GM21526 (cell line): ENCODE results near the gene BMPER.
"Not testable (repeated sequence)": the region's sequence is repeated elsewhere in the genome, so short reads cannot be mapped to it uniquely, and the experiment has no call there.

Source experiments
- ATAC-seq: cut with Tn5 transposase; IDR thresholded peaks from one replicate; pipeline ENCODE4 v1.9.1; 2021; ENCODE audit warnings: moderate library complexity; ENCODE audit not compliant: unreplicated experiment, low FRiP score

BMPER gene

GRCh38 chr7:34162677-34163076 is 257.3 kb downstream of the BMPER start:
- no peak for ATAC-seq

GRCh38 chr7:34163956-34164355 is 258.6 kb downstream of the BMPER start:
- no peak for ATAC-seq

- no peak for ATAC-seq
Observed at GRCh38 chr7:34165466-34165865, 260.1 kb downstream of the BMPER start.

GRCh38 chr7:34165927-34166550 is 260.7 kb downstream of the BMPER start:
- ATAC-seq = no peak

GRCh38 chr7:34168013-34168412 is 262.7 kb downstream of the BMPER start:
- ATAC-seq = no peak

- ATAC-seq = not testable (repeated sequence)
Observed at GRCh38 chr7:34174688-34175616, 269.6 kb downstream of the BMPER start.

- ATAC-seq = no peak
Observed at GRCh38 chr7:34175837-34176236, 270.5 kb downstream of the BMPER start.

- no peak for ATAC-seq
Observed at GRCh38 chr7:34177476-34177875, 272.1 kb downstream of the BMPER start.

GRCh38 chr7:34181271-34181958 is 276.1 kb downstream of the BMPER start:
- no peak for ATAC-seq

- no peak for ATAC-seq
Observed at GRCh38 chr7:34184466-34184865, 279.1 kb downstream of the BMPER start.

GRCh38 chr7:34187798-34188307 is 282.5 kb downstream of the BMPER start:
- ATAC-seq = no peak

GRCh38 chr7:34189031-34189430 is 283.7 kb downstream of the BMPER start:
- no peak for ATAC-seq

- ATAC-seq = no peak
Observed at GRCh38 chr7:34190299-34190698, 285.0 kb downstream of the BMPER start.

GRCh38 chr7:34191162-34191561 is 285.8 kb downstream of the BMPER start:
- ATAC-seq = no peak

GRCh38 chr7:34191771-34192479 is 286.6 kb downstream of the BMPER start:
- ATAC-seq = no peak

- no peak for ATAC-seq
Observed at GRCh38 chr7:34192906-34193305, 287.6 kb downstream of the BMPER start.

- ATAC-seq = no peak
Observed at GRCh38 chr7:34198231-34198641, 292.9 kb downstream of the BMPER start.
